Measurements from ENCODE around the gene RAVER1. TPM values are rescaled to one million over a fixed set of nuclear protein-coding genes. Genes with fewer than 3 reads are reported as not detected.

The RAVER1 gene
- total and polyA plus RNA-seq, 2 of the 13 experiments (the other 11 are each of a cell fraction or from before 2014, with no cell fraction given) = 3.6 to 7.9 TPM

GRCh38 chr19:10334588-10335351 is 1.4 kb upstream of the RAVER1 start (continued):
- TF ChIP-seq CBX1 (IDR thresholded peaks at IDR 0.05; ENCODE audit: low read depth) (no peak), ETS1 (CRISPR knock-in tag; IDR thresholded peaks at IDR 0.05) (no peak), ZNF503 (CRISPR knock-in tag; IDR thresholded peaks at IDR 0.05) (no peak), MTF2 (CRISPR knock-in tag; IDR thresholded peaks at IDR 0.05; ENCODE audit: borderline replicate concordance) (no peak), HMGXB3 (CRISPR knock-in tag; IDR thresholded peaks at IDR 0.05; ENCODE audit: borderline replicate concordance) (no peak), ZNF142 (CRISPR knock-in tag; IDR thresholded peaks at IDR 0.05) (no peak), ZNF264 (CRISPR knock-in tag; IDR thresholded peaks at IDR 0.05) (no peak), SIN3A (IDR thresholded peaks at IDR 0.05; ENCODE audit: borderline replicate concordance, low read depth, low read length) (peak; percentile 92)

All from HepG2 (cell line).